Measurements from ENCODE around the gene MTUS2. TPM values are rescaled to one million over a fixed set of nuclear protein-coding genes. Genes with fewer than 3 reads are reported as not detected.
A peak's percentile ranks its signal among the peaks of the same experiment; 100 is the strongest.

The MTUS2 gene
- total RNA-seq, 1 donor = 0.36 TPM

- no peak for TF ChIP-seq CTCF (IDR thresholded peaks at IDR 0.05; ENCODE audit: insufficient read depth, low read length)
- DNase-seq (ENCODE audit: low read depth) = no peak
- H3K4me3 ChIP-seq (ENCODE audit: low read depth, low read length) = no peak overlapping the region
These were observed 696.7 kb downstream of the MTUS2 start for GRCh38 chr13:29516880-29517279.

- no peak overlapping the region for H3K4me3 ChIP-seq (ENCODE audit: low read depth, low read length)
- no peak for TF ChIP-seq CTCF (IDR thresholded peaks at IDR 0.05; ENCODE audit: insufficient read depth, low read length)
- DNase-seq (ENCODE audit: low read depth) = no peak
These were observed 699.8 kb downstream of the MTUS2 start for GRCh38 chr13:29519921-29520320.

- TF ChIP-seq CTCF (IDR thresholded peaks at IDR 0.05; ENCODE audit: insufficient read depth, low read length) = no peak
- H3K4me3 ChIP-seq (ENCODE audit: low read depth, low read length) = no peak overlapping the region
- DNase-seq (ENCODE audit: low read depth) = peak; percentile 92
These were observed 700.5 kb downstream of the MTUS2 start for GRCh38 chr13:29520671-29521070.

- TF ChIP-seq CTCF (IDR thresholded peaks at IDR 0.05; ENCODE audit: insufficient read depth, low read length) = no peak
- no peak overlapping the region for H3K4me3 ChIP-seq (ENCODE audit: low read depth, low read length)
These were observed 701.2 kb downstream of the MTUS2 start for GRCh38 chr13:29521336-29521735.

GRCh38 chr13:29522044-29522685 is 702.0 kb downstream of the MTUS2 start:
- TF ChIP-seq CTCF (IDR thresholded peaks at IDR 0.05; ENCODE audit: insufficient read depth, low read length) = peak; percentile 27

More at GRCh38 chr13:29521336-29521735, 701.2 kb downstream of the MTUS2 start:
- no peak for DNase-seq (ENCODE audit: low read depth)

GRCh38 chr13:29523199-29523961 is 703.2 kb downstream of the MTUS2 start:
- DNase-seq (ENCODE audit: low read depth) = peak; percentile 96
- TF ChIP-seq CTCF (IDR thresholded peaks at IDR 0.05; ENCODE audit: insufficient read depth, low read length) = peak; percentile 27

More at GRCh38 chr13:29522044-29522685, 702.0 kb downstream of the MTUS2 start:
- peak; percentile 100 for DNase-seq (ENCODE audit: low read depth)
- no peak overlapping the region for H3K4me3 ChIP-seq (ENCODE audit: low read depth, low read length)

More at GRCh38 chr13:29523199-29523961, 703.2 kb downstream of the MTUS2 start:
- H3K4me3 ChIP-seq (ENCODE audit: low read depth, low read length) = no peak overlapping the region

Data from fibroblast of the aortic adventitia (primary cell).